GM12875 (cell line): Measurements from ENCODE around the gene RAB7A.
"Not testable (repeated sequence)": the region's sequence is repeated elsewhere in the genome, so short reads cannot be mapped to it uniquely, and the experiment has no call there.

ENCODE experiments used
- H3K4me3 ChIP-seq: one replicate; pipeline ENCODE4 v1.5.1; 2011; ENCODE audit warnings: low read depth, low read length, control low read depth
- CTCF ChIP-seq: IDR thresholded peaks from 2 replicates; pipeline ENCODE4 v1.5.1; 2011; ENCODE audit warnings: low read depth, mild to moderate bottlenecking, control low read depth, inconsistent platforms, low read length, moderate library complexity, borderline replicate concordance; ENCODE audit not compliant: insufficient read depth

Gene RAB7A

GRCh38 chr3:128740621-128741020 is 14.6 kb downstream of the RAB7A start:
- TF ChIP-seq CTCF = no peak
- no peak overlapping the region for H3K4me3 ChIP-seq

GRCh38 chr3:128742821-128743594 is 17.0 kb downstream of the RAB7A start:
- TF ChIP-seq CTCF = no peak
- no peak overlapping the region for H3K4me3 ChIP-seq

DNA sequence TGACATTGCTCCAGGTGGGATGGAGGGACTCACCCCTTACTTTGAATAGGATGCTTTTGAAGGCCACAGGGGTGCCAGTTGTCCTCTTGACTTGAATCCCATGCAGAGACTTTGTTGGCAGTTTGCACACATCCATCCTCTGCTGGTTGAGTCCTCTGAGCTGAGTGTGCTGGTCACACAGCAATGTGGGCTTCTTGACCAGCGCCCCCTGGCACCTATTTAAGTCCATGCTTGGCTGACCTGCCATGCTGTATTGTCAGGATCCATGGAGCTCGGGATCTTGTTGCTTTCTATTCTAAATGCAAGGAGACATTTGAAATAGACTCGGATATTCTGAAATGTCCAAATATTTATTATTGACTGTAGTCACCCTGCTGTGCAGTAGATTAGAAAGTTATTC is 19.8 kb downstream of the RAB7A start:
- TF ChIP-seq CTCF = no peak
- H3K4me3 ChIP-seq = no peak overlapping the region

DNA sequence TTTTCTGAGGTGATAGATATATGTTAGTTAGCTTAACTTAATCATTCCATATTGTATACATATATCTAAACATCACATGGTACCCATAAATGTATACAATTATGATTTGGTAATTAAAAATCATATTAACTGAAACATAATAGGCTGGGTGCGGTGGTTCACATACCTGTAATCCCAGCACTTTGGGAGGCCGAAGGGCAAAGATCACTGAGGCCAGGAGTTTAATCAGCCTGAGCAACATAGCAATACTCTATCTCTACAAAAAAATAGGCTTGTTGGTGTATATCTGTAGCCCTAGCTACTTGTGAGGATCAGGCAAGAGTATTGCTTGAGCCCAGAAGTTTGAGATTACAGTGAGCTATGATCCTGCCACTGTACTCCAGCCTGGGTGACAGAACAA is 20.9 kb downstream of the RAB7A start:
- no peak for TF ChIP-seq CTCF
- no peak overlapping the region for H3K4me3 ChIP-seq

- no peak for TF ChIP-seq CTCF
Measured at GRCh38 chr3:128748557-128748956, 22.6 kb downstream of the RAB7A start.

DNA sequence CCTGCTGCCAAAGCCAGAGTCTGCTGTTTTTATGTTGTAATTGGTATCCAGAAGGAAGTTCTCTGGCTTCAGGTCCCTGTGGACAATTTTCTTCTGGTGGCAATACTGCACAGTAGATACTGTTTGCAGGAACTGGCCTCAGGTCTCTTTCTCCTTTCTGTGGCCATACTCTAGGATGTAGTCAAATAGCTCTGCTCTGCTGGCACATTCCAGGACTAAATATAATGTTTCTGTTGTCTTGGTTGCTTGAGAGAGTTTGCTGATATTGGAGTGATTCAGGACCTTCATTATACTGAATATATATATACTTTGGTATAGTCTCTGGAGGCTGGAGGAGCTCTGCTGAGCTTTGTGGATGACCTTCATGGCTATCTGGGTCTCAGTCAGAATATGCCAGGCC is 23.1 kb downstream of the RAB7A start:
- no peak for TF ChIP-seq CTCF
- no peak overlapping the region for H3K4me3 ChIP-seq

More at GRCh38 chr3:128748557-128748956, 22.6 kb downstream of the RAB7A start:
- no peak overlapping the region for H3K4me3 ChIP-seq

GRCh38 chr3:128749561-128749960 is 23.6 kb downstream of the RAB7A start:
- H3K4me3 ChIP-seq = not testable (repeated sequence)
